Epidermal melanocyte (primary cell): ENCODE measurements around the gene CLMN.
"Not testable (repeated sequence)": the region's sequence is repeated elsewhere in the genome, so short reads cannot be mapped to it uniquely, and the experiment has no call there.

Experiments used
- DNase-seq: peaks from one replicate; pipeline ENCODE4 v3.0.0; 2011; ENCODE audit warnings: low spot score; ENCODE audit not compliant: insufficient read length

Gene CLMN

DNA sequence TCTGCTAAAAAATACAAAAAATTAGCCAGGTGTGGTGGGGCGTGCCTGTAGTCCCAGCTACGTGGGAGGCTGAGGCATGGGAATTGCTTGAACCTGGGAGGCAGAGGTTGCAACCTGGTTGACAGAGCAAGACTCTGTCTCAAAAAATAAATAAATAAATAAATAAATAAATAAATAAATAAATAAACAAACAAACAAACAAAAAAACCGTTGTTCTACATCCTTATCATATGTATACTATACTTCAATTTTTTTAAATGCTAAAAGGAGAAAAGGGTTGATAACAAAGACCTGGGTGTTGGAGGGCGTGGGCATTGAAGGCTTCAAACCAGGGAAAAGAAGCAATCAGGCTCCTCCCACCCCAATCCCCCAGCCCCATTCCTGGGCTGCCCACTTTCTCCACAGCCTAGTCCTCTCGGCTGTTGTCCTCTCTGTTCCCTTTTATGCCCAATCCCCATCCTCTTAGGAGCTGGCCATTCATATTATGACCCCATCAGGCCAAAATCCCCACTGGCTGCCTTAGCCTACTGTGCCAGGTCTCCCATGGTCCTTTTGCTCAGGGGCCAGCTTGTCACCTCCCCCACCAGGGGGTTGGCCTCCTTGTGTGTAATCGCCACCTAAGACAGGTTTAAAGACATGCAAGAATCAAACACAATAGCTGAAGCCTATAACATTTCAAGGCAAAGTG lies 30.2 kb downstream of the CLMN start:
- no peak for DNase-seq

GRCh38 chr14:95288672-95289322 lies 30.9 kb downstream of the CLMN start:
- no peak for DNase-seq

DNA sequence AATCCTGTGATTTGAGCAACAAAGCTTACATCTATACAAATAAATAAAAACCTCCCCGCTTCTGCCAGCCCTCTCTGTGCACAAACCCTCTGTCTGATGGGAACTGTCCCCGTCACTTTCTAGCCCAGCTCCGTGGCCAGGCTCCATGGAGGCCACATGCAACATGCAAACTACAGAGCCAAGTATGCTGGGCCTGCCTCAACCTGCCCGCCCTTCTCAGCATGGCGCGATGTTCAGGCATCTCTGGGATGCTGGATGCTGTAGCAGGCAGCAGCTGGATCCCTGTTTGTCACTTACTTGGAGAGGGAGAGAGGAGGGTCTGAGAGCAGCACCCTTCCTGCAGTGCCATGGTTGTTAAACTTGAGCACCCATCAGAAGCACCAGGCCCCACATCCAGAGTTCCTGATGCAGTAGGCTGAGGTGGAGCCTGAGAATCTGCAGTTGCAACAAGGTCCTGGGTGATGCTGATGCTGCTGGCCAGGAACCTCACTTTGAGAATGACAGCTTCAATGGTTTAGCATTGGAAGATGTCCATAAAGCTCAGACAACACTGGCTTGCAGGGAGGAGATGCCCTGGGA lies 32.4 kb downstream of the CLMN start:
- DNase-seq, result no peak

DNA sequence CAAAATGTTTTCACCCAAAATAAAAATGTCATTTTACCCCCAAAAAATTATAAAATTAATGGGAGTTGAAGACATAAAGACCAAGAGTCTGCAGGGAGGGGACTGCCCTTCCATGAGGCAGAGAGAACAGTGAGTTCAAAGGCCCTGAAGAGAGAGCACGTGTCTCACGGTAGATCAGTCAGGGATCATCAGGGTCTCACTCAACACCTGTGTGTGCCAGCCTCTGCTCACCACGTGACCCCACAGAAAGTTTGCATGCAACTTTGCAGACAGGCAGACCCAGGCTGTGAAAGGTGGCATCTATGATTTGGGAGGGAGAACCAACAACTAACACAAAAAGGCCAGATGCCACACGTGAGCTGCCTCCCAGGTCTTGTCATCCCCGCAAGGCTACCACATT lies 33.1 kb downstream of the CLMN start:
- no peak for DNase-seq

DNA sequence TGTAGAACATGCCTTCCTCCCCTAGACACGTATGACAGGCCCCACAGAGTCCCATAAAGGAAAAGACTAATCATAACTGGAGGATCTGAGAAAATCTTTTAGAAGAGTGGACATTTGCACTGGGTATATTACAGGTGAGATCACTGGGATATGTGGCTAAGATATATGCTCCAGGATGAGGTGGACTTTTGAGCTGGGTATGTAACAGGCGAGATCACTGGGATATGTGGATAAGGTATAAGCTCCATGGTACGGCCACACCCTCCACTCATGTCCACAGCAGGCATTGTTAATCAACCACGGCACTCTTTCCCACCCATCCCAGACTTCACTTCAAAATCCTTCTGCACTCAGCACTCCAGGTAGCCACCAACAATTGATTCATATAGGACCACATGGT lies 34.1 kb downstream of the CLMN start:
- no peak for DNase-seq

- not testable (repeated sequence) for DNase-seq
Observed at GRCh38 chr14:95283802-95284201, 35.9 kb downstream of the CLMN start.

GRCh38 chr14:95282986-95283380 lies 36.7 kb downstream of the CLMN start:
- not testable (repeated sequence) for DNase-seq

GRCh38 chr14:95282354-95282985 lies 37.2 kb downstream of the CLMN start:
- no peak for DNase-seq

DNA sequence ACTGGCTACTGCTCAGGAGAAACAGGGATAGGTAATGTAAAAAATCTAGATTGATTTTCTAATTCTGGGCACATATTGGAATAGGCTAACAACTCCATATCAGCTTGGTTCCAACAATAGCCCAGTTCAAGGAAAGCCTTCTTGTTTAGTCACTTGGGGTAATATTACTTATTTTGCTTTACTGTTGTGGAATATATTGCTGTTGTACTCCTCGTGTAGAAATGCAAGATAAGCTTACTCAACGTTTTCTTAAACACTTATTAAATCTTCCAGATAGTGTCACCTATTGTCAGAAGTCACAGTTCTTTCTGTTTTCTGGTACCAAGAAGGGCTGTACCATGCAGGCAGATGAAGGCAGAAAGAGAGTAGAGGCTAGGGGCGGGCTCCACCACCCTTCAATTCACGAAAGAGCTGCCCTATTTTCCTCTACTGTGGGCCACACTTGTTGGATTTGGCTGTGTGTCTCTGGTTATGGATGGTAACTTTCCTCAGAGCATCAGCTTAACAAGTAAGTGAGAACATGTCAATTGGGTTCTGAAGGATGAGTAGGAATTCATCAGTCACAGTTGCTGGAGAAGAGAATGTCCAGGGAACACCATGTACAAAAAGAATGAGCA lies 38.0 kb downstream of the CLMN start:
- no peak for DNase-seq

GRCh38 chr14:95275494-95275893 lies 44.2 kb downstream of the CLMN start:
- DNase-seq, result no peak

- DNase-seq, result no peak
Observed at GRCh38 chr14:95274874-95275273, 44.8 kb downstream of the CLMN start.

- DNase-seq, result no peak
Observed at GRCh38 chr14:95274279-95274678, 45.4 kb downstream of the CLMN start.

DNA sequence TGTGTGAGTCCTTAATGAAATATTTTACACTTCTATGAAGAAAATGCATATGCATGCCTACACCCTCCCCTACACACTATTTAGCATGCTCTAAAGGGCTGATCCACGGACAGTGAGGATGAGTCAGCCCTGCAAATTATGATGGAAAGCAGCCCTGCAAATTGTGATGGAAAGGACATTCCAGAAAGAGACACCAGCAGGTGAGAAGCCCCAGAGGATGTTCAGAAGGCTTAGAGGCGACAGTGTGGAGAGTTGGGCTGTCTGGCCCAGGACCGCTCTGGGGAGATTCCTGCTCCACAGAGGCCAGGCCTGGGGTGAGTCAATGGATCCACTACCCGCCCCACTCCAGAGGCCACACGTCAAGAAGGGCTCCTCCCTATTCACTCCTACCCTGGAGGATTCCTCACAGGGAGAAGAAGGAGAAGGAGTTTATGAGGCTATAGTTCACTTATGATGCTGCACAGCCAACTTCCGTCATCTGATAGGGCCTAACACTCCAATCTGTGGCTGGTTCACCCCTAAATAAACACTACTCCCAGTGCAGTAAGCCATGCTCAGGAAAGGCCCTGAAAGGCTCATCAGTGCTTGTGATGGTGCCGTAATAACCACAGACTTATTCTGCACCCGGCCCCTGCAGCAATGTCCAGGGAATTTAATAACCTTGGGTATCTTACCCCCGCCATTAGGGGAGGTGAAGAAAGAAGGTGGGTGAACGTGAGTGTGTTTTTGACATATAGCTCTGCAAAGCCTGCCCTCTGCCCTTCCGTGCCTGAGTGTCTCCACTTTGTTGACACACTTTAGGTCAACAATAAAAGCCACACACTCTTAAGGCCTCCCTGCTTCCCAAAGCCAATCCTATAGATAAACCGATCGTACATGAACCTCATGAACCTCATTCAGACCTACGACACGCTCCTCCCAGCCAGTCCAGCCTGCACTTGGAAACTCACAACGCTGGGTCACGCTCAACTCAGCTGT lies 46.4 kb downstream of the CLMN start:
- no peak for DNase-seq

GRCh38 chr14:95272057-95272456 lies 47.7 kb downstream of the CLMN start:
- no peak for DNase-seq

GRCh38 chr14:95270203-95270602 lies 49.5 kb downstream of the CLMN start:
- DNase-seq, result no peak

GRCh38 chr14:95269493-95269892 lies 50.2 kb downstream of the CLMN start:
- no peak for DNase-seq

GRCh38 chr14:95268350-95268749 lies 51.4 kb downstream of the CLMN start:
- no peak for DNase-seq

DNA sequence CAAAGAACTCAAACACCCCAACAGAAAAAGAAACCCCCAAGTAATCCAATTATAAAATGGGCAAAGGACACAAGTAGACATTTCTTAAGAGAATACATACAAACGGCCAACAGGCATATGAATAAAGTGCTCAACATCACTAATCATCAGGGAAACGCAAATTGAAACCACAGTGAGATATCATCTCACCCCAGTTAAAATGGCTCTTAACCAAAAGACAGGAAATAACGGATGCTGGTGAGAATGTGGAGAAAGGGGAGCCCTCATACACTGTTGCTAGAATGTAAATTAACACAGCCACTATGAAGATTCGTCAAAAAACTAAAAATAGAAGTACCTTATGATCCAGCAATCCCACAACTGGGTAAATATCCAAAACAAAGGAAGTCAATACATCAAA lies 52.4 kb downstream of the CLMN start:
- DNase-seq, result no peak

DNA sequence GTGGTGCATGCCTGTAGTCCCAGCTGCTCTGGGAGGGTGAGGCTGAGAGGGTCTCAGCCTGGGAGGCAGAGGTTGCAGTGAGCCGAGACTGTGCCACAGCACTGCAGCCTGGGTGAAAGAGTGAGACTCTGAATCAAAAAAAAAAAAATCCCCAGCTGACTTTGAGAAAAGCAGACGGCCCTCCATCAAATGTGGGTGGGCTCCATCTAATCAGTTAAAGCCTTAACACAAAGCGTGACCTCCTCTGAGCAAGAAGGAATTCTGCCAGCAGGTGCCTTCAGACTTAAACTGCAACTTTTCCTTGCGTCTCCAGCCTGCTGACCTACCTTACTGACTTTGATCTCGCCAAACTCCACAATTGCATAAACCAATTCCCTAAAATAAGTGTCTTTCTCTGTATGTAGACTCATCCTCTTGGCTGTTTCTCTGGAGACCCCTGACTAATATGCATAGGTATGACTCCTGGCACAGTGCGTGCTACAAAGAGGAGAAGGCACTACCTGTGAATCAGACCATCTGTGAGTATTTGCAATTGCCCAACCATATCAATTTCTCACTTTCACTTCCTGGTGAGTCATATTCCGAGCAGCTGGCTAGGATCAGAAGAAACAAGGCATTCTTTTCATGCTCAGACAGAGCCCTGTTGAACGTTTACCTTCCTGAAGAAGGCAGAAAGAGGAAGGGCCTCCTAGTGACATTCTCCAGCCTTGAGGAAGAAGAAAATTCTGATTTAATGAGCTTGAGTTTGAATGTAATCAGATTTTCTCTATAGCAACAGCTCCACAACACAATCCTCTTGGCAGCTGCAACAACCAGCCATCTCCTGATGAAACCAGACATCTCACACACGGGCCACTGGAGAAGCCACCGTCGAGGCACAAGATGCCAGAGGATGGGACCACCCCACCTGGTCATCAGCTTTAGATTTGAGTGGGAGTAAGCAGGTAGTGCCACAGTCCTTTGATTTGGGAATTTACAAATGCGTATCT lies 54.3 kb downstream of the CLMN start:
- DNase-seq, result no peak
